ENCODE results near the gene ACSL4. TPM values are rescaled to one million over a fixed set of nuclear protein-coding genes. Genes with fewer than 3 reads are reported as not detected.
A peak's percentile ranks its signal among the peaks of the same experiment; 100 is the strongest.

The ACSL4 gene
- total RNA-seq, 1 experiment from 2014 or later = 142 TPM

DNA sequence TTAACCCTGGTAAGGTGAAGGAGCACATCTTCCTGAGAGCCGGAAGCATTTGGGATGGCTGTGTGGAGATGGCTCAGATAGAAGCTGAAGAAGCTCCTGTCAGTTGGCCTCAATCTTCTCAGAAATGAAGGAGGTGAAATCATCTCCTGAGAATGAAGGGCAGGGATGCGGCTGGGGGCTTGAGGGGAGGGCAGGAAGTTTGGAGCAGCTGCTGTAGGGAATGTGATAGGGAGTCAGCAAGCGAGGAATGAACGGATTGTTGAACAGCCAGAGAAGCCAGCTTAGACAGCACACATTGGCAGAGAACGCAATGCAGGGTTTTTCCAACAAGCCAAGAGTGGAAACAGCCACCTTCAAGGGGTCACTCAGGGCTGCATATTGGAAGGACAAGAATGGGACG, 118.1 kb downstream of the ACSL4 start:
- DNase-seq (ENCODE audit: low read depth) = no peak

DNA sequence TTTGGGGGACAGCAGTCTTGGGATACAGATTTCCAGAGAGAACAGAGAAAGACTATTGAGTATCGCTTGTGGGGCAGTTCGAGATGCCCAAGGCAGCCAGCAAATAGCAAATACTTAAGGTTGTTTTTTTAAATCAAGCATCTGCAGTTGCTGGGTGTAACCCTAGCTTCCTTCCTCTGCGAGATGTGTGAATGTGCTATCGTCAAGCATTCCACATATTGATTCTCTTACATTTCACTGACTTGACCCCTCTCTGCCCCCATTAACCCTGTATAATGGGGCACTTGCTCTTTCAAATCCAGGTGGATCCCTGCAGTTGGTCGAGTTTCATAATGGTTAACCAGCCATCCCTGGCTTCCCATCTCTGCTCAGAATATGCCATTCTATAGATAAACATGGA, 131.6 kb downstream of the ACSL4 start:
- DNase-seq (ENCODE audit: low read depth) = no peak

- DNase-seq (ENCODE audit: low read depth) = peak; percentile 29
Observed at GRCh38 chrX:109600237-109600651, 132.8 kb downstream of the ACSL4 start.

- DNase-seq (ENCODE audit: low read depth) = no peak
Observed at GRCh38 chrX:109596015-109596414, 137.0 kb downstream of the ACSL4 start.

Other genes starting within 250 kb of the ACSL4 start
- 22.9 and 30.5 TPM in 2 replicates for gene NXT2, start 196.4 kb downstream of the ACSL4 start, total RNA-seq (2014; rRNA removed; shearing (Covaris generic))
- gene KCNE5, start 108.1 kb downstream of the ACSL4 start, total RNA-seq (2014; rRNA removed; shearing (Covaris generic)) = 0.86 TPM in 1 of 2 replicates, not detected in the other

Measured in M059J (cell line).